Measurements from ENCODE around the gene SHISA7. TPM values are rescaled to one million over a fixed set of nuclear protein-coding genes. Genes with fewer than 3 reads are reported as not detected.

SHISA7 gene
- total RNA-seq = not detected

DNA sequence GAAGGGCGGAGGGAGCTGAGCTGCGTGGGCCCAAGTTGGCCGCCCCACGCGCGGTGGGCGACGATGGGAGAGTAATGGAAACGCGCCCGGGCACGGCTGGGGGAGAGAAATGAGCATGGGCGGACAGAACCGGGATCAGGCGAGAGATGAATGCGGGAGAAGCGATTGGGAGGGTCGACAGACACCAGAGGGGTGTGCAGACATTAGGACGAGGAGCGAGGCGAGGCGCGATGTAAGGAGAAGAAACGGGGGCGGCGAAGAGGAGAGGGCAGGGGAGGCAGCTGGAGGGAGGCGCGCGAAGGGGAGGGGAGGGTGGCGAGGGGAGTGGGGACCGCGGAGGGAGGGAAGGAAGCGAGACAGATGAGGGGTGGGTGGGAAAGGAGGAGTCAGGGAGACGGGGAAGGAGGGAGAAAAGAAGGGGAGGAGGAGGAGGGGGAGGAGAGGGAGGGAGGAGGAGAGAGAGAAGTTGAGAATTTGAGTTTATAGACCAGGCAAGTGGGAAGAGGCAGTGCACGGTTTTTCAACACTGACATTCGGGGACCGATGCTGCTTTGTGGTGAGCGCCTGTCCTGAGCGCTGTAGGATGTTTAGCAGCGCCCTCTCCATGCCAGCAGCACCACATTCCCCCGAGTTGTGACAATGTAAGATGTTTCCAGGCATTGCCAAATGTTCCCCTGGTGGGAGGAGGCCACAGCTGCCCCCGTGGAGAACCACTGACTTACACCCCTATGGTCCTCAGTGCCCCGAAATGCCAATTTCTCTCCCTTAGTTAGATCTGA is at the start of gene SHISA7:
Gene SHISA7 (minus strand): TSS at position 256 of the 779 bp plus-strand sequence. CDS start 437 bp downstream, outside the sequence.
- no peak for DNase-seq (ENCODE audit: low spot score)

DNA sequence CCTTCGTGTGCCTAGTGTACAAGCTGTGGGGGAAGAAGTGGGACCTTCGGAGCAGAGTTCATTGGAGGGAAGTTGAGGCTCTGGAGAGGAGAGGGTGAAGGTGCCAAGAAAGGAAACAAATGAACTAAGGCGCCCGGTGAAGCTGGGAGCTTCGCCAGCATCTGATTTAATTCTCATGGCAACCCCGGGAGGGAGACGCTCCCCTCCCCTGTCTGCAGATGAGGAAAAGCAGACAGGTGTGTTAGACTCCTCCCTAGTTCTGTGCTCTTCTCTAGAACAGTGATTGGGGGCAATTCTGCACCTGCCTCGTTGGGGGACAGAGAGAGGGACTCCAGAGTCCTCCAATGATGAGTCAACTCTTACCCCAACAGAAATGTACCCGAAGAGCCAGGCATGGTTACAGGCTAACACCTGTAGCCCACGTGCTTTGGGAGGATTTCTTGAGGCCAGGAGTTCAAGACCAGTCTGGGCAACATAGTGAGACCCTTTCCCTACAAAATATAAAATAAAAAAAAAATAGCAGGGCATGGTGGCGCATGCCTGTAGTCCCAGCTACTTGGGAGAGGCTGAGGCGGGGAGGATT is 49.4 kb upstream of the SHISA7 start:
- DNase-seq (ENCODE audit: low spot score) = no peak

DNA sequence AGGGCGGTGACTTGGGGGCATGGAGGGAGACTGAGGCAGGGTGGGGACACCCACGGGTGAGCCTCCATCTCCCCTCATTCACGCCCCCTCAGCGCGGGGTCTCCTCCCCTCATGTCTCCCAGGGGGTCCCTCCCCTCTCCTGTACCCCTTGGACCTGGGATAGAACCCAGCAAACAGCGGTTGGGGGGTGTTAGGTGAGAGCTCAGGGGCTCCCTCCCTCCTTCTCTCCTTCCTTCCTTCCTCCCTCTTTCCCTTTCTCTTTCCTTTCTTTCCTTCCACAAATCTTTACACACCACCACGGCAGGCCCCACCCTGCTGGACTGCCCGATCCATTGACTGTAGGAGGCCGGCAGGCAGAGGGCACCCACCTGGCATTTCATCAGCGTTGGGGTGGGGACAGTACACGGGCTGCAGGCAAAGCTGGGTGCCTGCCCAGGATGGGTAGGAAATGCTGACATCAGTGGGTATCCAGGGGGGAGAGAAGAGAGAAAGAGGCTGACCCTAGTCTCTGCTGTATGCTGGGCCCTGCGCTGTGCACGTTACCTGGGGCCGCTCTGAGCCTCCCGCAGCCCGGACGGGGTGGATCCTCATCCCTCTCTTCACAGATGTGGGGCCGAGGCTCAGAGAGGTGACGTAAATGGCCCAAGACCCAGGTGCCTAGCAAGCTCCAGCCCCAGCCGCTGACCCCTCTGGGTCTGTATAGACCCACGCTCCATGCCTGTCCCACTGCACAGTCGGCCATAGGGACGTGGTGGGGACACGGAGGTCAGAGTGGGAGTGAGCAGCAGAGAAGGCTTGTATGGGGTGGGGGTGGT is 48.7 kb upstream of the SHISA7 start:
- DNase-seq (ENCODE audit: low spot score) = no peak

DNA sequence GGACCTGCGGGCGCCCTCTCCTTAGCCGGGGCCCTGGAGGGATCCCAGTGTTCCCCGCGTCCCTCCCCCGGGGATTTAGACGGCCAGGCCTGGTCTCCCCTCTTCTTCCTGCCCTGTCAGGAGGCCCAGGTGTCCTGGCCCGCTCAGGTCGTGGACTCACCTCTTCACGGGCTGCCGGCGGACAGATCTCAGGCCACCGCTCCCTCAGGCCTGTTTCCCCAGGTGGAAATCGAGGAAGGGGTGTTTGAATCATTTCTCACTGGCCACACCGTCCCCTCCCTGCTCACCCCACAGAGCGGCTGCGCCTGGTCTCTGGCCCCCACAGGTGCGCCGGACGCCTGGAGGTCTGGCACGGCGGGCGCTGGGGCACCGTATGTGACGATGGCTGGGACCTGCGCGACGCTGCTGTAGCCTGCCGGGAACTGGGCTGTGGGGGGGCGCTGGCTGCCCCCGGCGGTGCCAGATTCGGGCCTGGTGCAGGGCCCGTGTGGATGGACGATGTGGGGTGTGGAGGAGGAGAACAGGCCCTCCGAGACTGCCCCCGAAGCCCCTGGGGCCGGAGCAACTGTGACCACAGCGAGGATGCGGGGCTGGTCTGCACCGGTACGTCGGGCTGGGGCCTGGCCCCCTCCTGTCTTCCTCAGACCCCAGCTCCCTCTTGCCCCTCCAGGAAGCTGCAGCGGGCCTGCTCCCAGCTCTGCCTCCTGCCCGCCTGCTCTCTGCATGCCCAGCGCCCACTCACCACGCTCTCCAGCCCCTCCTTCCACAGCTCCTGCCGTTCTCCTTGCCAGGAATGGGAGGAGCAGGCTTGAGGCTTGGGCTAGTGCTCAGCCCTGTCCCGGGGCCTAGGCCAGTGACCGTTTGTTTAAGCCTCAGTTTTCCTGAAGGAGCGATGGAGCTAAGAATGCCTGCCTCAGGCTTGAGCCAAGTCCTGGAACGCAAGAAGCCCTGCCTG is 47.7 kb upstream of the SHISA7 start:
- no peak for DNase-seq (ENCODE audit: low spot score)

DNA sequence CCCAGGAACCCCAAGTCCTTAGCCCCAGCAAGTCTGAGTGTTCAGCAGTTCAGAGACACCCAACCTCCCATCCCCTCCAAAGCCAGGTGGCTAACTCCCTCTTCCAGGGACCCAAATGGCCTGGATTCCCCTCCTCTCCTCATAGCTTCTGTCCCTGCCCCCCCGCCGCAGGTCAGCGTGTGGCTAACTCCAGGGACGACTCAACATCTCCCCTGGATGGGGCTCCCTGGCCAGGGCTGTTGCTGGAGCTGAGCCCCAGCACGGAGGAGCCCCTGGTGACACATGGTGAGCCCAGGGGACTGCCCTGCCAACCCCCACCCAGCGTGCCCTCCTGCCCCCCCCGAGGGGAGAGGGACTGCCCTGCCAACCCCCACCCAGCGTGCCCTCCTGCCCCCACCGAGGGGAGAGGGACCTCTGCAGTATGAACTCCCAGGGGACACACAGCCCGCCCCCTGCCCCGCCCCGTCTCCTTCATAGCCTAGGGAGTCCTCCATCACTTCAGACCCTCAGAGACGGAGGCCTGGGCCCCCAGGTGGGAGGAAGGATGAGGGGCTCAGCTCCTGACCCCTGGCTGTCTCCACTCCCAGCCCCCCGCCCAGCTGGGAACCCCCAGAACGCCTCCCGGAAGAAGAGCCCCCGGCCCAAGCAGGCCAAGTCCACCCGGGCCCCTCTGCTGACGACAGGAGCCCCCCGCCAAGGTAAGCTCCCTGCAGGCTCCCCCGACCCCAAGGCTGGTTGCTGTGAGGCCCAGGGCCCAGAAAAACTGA is 46.8 kb upstream of the SHISA7 start:
- DNase-seq (ENCODE audit: low spot score) = peak; percentile 44

DNA sequence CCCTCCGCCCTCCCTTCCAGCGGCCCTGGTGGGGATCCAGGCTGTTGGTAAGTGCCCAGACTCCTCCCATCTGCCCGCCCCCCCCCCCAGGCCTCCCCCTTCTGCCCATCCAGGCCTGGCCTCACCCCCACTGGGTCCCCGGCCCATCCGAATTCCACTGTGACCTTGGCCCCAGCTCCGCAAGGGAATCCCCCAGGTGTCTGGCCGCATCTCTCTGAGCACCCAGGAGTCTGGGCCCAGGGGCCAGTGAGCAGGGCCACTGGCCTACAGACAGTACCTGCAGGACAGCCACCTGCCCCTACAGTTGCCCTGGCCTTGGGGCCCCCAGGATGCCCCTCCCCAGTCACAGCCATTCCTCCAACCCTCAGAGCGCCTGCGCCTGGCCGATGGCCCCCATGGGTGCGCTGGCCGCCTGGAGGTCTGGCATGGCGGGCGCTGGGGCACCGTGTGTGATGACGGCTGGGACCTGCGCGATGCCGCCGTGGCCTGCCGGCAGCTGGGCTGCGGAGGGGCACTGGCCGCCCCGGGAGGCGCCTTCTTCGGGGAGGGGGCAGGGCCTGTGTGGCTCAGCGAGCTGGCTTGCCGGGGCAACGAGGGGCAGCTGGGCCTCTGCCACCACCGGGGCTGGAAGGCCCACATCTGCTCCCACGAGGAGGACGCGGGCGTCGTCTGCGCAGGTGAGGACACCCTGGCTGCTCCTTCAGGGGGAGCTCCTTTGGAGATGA is 46.0 kb upstream of the SHISA7 start:
- DNase-seq (ENCODE audit: low spot score) = peak; percentile 43

DNA sequence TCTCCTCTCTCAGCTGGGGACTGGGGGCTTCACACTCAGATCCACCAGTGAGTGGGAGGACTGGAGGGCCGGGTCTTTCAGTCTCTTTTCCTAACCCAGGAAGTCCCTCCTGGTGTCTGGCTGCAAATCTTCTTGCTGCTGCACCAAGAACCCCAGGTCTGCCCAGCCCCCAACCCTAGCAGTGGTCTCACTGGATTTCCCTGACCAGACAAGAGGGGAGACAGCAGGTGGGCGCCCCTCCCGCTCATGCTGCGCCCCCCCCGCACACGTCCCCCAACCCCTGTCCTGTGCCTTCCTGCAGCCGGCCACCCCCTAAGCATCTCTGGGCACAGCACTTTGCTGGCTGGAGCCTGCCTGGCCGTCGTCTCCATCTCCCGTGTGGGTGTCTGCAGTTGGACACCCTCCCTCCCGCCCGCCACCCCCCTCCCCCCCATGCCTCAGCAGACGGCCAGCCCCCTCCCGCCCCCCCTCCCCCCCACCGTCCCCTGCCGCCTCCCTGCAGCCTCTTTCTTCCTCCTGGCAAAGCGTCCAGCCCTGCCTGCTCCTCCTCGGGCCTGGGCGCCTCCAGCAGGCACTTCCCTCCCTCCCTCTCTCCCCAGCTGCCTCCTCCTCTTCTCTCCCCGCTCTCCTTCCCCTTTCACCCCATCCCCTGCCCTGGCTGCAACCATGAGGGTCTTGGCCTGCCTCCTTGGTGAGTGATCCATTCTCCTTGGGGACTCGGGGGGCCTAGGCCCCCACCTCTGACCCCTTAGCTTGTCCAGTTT is 45.0 kb upstream of the SHISA7 start, which contains the start of gene SSC5D:
Gene SSC5D (plus strand): TSS at position 513 of the 764 bp plus-strand sequence. CDS start 154 bp downstream, at position 667.
- DNase-seq (ENCODE audit: low spot score) = peak; percentile 51

DNA sequence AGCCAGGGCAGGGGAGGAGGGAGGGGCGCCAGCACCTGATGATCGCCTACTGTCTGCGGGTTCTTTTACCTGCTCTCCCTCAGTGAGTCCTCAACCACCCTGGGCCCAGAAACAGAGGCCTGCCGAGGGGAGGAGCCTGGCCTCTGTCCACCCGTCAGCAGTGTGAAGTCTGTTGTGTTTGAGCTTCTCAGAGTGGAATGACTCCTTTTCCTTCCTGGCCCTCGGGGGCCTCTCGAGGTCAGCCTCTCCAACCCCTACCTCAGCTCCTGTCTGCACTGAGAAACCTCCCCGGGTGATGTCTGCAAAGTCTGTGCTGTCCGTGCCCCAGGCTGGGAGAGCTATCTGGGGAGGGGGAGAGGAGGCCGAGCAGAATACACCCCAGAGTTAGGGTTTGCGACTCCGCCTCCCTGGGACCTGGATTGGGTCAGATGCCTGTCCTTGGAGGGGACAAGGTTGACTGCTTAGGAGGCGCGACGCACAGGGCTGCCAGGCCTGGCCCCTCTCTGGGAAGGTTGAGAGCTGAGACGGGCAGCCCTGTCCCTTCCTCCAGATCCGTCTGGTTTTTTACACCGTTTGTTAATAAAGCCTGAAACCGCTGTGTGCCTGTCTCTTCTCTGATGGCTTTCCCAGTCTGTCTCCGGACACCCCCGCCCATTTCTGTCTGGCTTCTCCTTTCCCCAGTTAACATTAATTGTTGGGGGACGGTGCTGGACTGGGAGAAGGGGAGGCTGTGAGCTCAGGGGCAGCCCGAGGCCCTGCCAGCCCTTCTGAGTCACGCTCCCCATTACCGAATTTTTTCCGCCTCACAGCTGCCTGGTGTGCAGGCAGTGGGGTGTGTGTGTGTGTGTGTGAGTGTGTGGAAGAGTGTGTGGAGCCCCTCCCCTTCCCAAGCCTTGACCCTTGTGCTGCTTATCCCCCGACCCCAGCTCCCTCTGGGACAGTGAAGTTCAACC is 44.1 kb upstream of the SHISA7 start:
- peak; percentile 73 for DNase-seq (ENCODE audit: low spot score)

DNA sequence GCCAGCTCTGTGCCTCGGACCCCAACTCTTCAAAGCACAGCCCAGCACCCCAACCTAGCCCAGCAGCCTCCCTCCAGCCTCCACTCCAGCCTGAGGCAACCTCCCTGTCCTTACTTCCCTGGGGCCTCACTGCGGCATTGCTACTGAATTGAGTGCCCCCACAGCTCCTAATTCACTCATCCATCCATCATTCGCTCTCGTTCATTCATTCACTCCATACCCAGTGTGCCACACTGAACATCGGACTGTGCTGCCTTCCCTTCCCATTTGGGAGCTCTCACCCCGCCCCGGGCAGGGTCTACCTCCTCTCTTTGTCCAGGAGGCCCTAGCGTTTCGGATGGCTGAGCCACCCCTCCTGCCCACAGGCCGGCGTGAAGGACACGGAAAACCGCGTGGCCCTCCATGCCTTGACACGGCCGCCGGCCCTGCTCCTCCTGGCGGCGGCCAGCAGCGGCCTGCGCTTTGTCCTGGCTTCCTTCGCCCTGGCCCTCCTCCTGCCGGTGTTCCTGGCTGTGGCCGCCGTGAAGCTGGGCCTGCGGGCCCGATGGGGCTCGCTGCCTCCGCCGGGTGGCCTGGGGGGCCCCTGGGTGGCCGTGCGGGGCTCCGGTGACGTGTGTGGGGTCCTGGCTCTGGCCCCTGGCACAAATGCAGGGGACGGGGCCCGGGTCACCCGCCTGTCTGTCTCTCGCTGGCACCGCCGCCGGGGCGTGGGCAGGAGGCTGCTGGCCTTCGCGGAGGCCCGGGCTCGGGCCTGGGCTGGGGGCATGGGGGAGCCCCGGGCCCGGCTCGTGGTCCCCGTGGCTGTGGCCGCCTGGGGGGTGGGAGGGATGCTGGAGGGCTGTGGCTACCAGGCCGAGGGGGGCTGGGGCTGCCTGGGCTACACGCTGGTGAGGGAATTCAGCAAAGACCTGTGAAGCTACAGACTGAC is 43.2 kb upstream of the SHISA7 start:
- peak; percentile 47 for DNase-seq (ENCODE audit: low spot score)

DNA sequence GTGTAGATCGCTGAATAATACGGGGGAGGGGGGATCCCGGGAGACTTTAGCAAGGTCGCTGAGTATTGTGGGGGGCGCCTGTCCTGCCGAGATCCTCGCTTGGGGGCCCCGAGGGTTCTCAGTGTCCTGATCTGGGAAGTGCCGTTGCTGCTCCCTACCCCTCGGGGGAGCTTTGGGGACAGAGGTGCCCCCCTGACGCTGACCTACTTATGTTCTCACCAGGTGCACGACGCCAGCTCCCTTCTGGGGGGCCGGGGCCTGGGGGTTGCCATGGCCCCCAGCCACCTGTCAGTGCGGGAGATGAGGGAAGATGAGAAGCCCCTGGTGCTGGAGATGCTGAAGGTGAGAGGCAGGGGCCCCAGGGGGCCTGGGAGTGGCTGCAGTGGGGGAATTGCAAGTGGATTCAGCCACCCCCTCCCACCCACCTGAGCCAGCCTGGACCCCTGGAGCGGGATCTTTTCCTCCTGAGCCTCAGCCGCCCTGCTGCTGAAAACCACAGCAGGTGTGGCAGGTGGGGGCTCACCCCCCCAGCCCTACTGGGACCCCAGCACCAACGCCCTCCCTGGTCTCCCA is 42.4 kb upstream of the SHISA7 start:
- peak; percentile 45 for DNase-seq (ENCODE audit: low spot score)

DNA sequence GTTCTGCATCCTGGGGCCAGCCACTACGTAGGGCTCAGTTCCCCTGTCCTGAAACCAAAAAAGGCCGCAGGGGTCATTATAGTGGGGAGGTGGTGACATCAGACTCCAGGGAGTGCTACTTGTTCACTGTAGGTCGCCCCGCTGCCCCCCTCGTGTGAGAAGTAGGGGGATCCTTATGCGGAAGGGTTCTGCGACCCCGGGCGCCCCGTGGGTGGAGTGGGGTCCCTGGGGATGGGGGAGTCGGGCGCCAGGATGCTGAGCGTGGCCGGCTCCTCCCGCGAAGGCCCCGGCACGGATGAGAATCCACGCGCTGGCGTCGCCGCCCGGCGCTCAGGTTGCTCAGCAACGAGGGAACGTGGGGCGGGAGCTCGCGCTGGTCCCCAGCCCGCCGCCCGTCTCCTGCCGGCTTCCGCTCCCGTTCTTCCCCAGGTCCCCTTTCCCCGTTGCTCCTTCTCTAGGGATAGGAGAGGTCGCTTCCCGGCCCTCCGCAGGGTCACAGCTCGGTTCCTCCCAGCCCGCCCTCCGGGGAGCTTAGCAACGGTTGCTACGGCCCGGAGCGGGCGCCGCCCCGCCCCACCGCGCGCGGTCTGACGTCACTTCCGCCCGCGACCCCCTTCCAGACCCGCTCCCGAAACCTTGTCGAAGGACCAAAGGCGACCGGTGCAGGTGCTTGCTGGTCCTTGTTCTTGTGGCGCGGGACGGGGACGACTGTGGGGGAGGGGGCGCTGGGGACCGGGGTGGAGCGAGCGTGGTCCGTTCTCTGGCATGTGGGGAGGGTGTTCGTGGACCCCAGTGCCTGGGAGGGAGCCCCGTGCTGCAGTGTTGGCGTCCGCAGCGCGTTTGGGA is 41.7 kb upstream of the SHISA7 start, which contains the start of gene NAT14:
Gene NAT14 (plus strand): TSS at position 596 of the 846 bp plus-strand sequence. CDS start 521 bp downstream, outside the sequence.
- DNase-seq (ENCODE audit: low spot score) = peak; percentile 57

DNA sequence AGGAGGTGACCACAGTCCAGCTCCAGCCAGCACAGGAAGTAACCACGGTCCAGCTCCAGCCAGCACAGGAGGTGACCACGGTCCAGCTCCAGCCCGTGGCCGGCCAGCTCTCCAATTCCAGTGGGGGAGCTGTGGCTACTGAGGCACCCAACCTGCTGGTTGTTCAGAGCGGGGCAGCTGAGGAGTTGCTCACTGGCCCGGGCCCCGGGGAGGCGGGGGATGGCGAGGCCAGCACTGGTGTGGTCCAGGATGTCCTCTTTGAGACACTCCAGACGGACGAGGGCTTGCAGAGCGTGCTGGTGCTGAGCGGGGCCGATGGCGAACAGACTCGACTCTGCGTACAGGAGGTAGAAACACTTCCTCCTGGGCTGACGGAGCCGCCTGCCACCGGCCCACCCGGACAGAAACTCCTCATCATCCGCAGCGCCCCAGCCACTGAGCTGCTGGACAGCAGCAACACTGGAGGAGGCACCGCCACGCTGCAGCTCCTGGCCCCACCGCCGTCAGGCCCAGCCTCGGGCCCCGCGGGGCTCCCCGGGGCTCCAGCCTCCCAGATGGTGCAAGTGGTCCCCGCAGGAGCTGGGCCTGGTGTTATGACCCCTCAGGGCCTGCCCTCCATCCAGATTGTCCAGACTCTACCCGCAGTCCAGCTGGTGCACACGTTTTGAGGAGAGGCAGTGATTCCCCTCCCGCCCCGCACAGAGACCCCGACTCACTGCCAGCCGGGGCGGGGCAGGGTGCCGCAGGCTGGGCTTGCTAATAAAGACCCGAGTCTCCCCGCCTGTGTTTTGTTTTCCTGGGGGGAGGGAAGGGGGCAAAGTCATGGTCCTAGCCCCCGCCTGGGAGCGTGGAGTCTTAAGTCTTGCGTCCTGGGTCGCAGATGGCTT is 40.8 kb upstream of the SHISA7 start:
- DNase-seq (ENCODE audit: low spot score) = peak; percentile 44

DNA sequence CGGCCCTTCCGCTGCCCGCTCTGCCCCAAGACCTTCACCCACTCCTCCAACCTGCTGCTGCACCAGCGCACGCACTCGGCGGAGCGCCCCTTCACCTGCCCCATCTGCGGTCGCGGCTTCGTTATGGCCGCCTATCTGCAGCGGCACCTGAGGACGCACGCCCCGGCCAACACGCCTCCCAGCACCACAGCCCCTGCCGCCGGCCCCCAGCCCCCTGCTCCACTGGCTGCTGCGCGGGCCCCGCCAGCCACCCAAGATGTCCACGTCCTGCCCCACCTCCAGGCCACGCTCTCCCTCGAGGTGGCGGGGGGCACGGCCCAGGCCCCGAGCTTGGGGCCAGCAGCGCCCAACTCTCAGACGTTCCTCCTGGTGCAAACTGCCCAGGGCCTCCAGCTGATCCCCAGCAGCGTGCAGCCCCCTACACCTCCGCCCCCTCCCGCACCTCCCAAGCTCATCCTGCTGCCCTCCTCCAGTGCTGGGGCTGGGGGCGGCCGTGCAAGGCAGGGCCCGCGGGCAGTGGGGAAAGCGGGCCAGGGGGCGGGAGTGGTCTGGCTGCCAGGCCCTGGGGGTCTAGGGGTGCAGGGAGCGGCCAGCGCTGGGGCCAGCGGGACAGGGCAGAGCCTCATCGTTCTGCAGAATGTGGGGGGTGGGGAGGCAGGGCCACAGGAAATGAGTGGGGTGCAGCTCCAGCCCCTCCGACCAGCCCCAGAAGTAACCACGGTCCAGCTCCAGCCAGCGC is 40.0 kb upstream of the SHISA7 start:
- DNase-seq (ENCODE audit: low spot score) = no peak
